A549 (cell line): Measurements from ENCODE around the gene CHI3L1. TPM values are rescaled to one million over a fixed set of nuclear protein-coding genes. Genes with fewer than 3 reads are reported as not detected.

Experiments
- ATAC-seq, 2 experiments: fragments of 200-7000 bp in 1 of 2; fragments of >200 bp in 1 of 2; cut with Nextera tagmentation in 1 of 2; cut with Tn5 transposase in 1 of 2; 3 replicates each; pipeline versions ENCODE4 v1.8.0 to v1.9.1; 2018 to 2020; ENCODE audit warnings: mild to moderate bottlenecking in 1 of 2, moderate library complexity in 1 of 2
- CTCF ChIA-PET: fragments of 300-600 bp; sonication (Branson Sonifier 250); formaldehyde crosslinking; extraction: SDS; loops from one replicate; lab custom pipeline; 2021; ENCODE audit warnings: antibody characterized with exemption, inconsistent platforms; lab: Yijun Ruan, JAX
- POLR2A ChIA-PET: fragments of 350-600 bp; formaldehyde crosslinking; extraction: SDS; loops from one replicate; lab custom pipeline; 2021; ENCODE audit warnings: antibody characterized with exemption, inconsistent platforms; lab: Yijun Ruan, JAX
- DNase-seq, 2 experiments: peaks; one replicate each; pipeline versions ENCODE4 v3.0.0 to v3.0.0-alpha.2; 2011 to 2016; ENCODE audit warnings: low read depth in 1 of 2, low spot score in 1 of 2
- FAIRE-seq: peaks from 2 replicates; lab custom pipeline; 2011; peaks lifted over from hg19 to GRCh38; lab: Jason Lieb, UNC
- H3K27ac ChIP-seq, 2 experiments: fragments of >200 bp; sonication (Bioruptor Twin); formaldehyde crosslinking; 3 replicates each; pipeline ENCODE4 v1.5.1; 2016 to 2017
- H3K4me1 ChIP-seq: fragments of >200 bp; sonication (Bioruptor Twin); formaldehyde crosslinking; 3 replicates; pipeline ENCODE4 v1.6.1; 2016
- H3K4me2 ChIP-seq: fragments of >200 bp; sonication (Bioruptor Twin); formaldehyde crosslinking; 3 replicates; pipeline ENCODE4 v1.6.1; 2016
- H3K4me3 ChIP-seq: fragments of >200 bp; sonication (Bioruptor Twin); formaldehyde crosslinking; 3 replicates; pipeline ENCODE4 v1.5.1; 2016
- H3K9me3 ChIP-seq: fragments of >200 bp; sonication (Bioruptor Twin); formaldehyde crosslinking; 3 replicates; pipeline ENCODE4 v1.6.1; 2016
- CBX2 ChIP-seq: fragments of 200-600 bp; sonication (generic); IDR thresholded peaks from 2 replicates; pipeline ENCODE4 v1.6.1; 2016; ENCODE audit warnings: low read depth, mild to moderate bottlenecking, borderline replicate concordance
- CBX8 ChIP-seq: fragments of 200-600 bp; sonication (generic); IDR thresholded peaks from 2 replicates; pipeline ENCODE4 v1.6.1; 2016
- CEBPB ChIP-seq, 2 experiments: fragments of >200 bp in 1 of 2; sonication (Bioruptor Twin) in 1 of 2; formaldehyde crosslinking in 1 of 2; IDR thresholded peaks; 2 replicates each; pipeline ENCODE4 v1.6.1; 2012 to 2016
- EHF ChIP-seq: fragments of 250-450 bp; sonication (Bioruptor Pico); IDR thresholded peaks from 2 replicates; pipeline ENCODE4 v1.5.0; 2020; ENCODE audit warnings: mild to moderate bottlenecking
- ESRRA ChIP-seq: fragments of 150-350 bp; IDR thresholded peaks from 2 replicates; pipeline ENCODE4 v1.6.1; 2014; ENCODE audit warnings: mild to moderate bottlenecking, low read length, borderline replicate concordance
- HEYL ChIP-seq: fragments of 250-450 bp; sonication (Bioruptor Pico); IDR thresholded peaks from 2 replicates; pipeline ENCODE4 v1.8.0; 2021; ENCODE audit warnings: mild to moderate bottlenecking, moderate library complexity
- JUN ChIP-seq, 2 experiments: fragments of >200 bp; sonication (Bioruptor Twin); formaldehyde crosslinking; IDR thresholded peaks; 2 replicates in 1 of 2; 3 replicates in 1 of 2; pipeline ENCODE4 v1.6.1; 2016 to 2017
- JUNB ChIP-seq: fragments of >200 bp; sonication (Bioruptor Twin); formaldehyde crosslinking; IDR thresholded peaks from 2 replicates; pipeline ENCODE4 v1.6.1; 2016
- KDM1A ChIP-seq: fragments of 200-600 bp; sonication (generic); IDR thresholded peaks from 2 replicates; pipeline ENCODE4 v1.6.1; 2016; ENCODE audit warnings: low read depth, mild to moderate bottlenecking
- KDM5A ChIP-seq: fragments of 200-600 bp; sonication (generic); IDR thresholded peaks from 2 replicates; pipeline ENCODE4 v1.6.1; 2016; ENCODE audit warnings: antibody characterized with exemption, mild to moderate bottlenecking
- NFE2L2 ChIP-seq: fragments of 150-350 bp; conservative IDR thresholded peaks from 2 replicates; pipeline ENCODE4 v1.6.1; 2014; ENCODE audit warnings: low read length
- NR3C1 ChIP-seq: fragments of >200 bp; sonication (Bioruptor Twin); formaldehyde crosslinking; IDR thresholded peaks from 3 replicates; pipeline ENCODE4 v1.6.1; 2017
- PHF8 ChIP-seq: fragments of 200-600 bp; sonication (generic); IDR thresholded peaks from 2 replicates; pipeline ENCODE4 v1.6.1; 2016; ENCODE audit warnings: low read depth, mild to moderate bottlenecking, antibody characterized with exemption, moderate library complexity, borderline replicate concordance
- POLR2AphosphoS2 ChIP-seq: conservative IDR thresholded peaks from 2 replicates; pipeline ENCODE4 v1.6.1; 2012; ENCODE audit warnings: low read length, improper control_type of control experiment, inconsistent platforms
- RARB ChIP-seq: fragments of 250-450 bp; sonication (Bioruptor Pico); IDR thresholded peaks from 2 replicates; pipeline ENCODE4 v1.8.0; 2021; ENCODE audit warnings: mild to moderate bottlenecking, moderate library complexity
- RCOR1 ChIP-seq: fragments of 150-350 bp; IDR thresholded peaks from 2 replicates; pipeline ENCODE4 v1.6.1; 2014; ENCODE audit warnings: antibody characterized with exemption, low read length, low read depth
- RNF2 ChIP-seq: fragments of 200-600 bp; sonication (generic); IDR thresholded peaks from 2 replicates; pipeline ENCODE4 v1.6.1; 2016; ENCODE audit warnings: low read depth, mild to moderate bottlenecking, antibody characterized with exemption, moderate library complexity, borderline replicate concordance
- SMC3 ChIP-seq: fragments of >200 bp; sonication (Bioruptor Twin); formaldehyde crosslinking; IDR thresholded peaks from 3 replicates; pipeline ENCODE4 v1.6.1; 2018; ENCODE audit warnings: inconsistent platforms
- ZC3H11A ChIP-seq: fragments of 450-650 bp; IDR thresholded peaks from 2 replicates; pipeline ENCODE4 v1.6.1; 2014; ENCODE audit warnings: antibody characterized with exemption, mild to moderate bottlenecking
- ZFP36 ChIP-seq: fragments of 450-650 bp; IDR thresholded peaks from 2 replicates; pipeline ENCODE4 v1.6.1; 2014; ENCODE audit warnings: borderline replicate concordance; ENCODE audit not compliant: partially characterized antibody
- ZNF302 ChIP-seq: fragments of 250-450 bp; sonication (Bioruptor Pico); IDR thresholded peaks from 2 replicates; pipeline ENCODE4 v1.9.0; 2021; ENCODE audit warnings: inconsistent platforms, mild to moderate bottlenecking, moderate library complexity
- WGBS: methylation state at CpG from one replicate; pipeline ENCODE4 v1.1.6; 2017; ENCODE audit errors: missing lambda C conversion rate; 5-methylcytosine and 5-hydroxymethylcytosine counted together
- polyA plus RNA-seq, 4 experiments: library from polyadenylated mRNA; depleted of rRNA in 3 of 4; stranded (reverse); fragments of >200 nt; fragmentation: RNase III in 1 of 4; extraction: RNeasy Plus Mini Kit Qiagen cat#74134 plus additional on column Dnase treatment in 1 of 4; gene quantifications; 2 replicates in 3 of 4; 3 replicates in 1 of 4; pipeline ENCODE4 v1.2.3, GENCODE V29; 2011 to 2017
- TF ChIP-seq, protein P1 (sequence below): fragments of 150-350 bp; IDR thresholded peaks from 2 replicates; pipeline ENCODE4 v1.6.1; 2014; ENCODE audit warnings: low read depth, mild to moderate bottlenecking, low read length
- TF ChIP-seq, protein P2 (sequence below): fragments of 450-650 bp; IDR thresholded peaks from 2 replicates; pipeline ENCODE4 v1.6.1; 2014; ENCODE audit warnings: antibody characterized with exemption
- TF ChIP-seq, protein P3 (sequence below): fragments of >200 bp; sonication (Bioruptor Twin); formaldehyde crosslinking; IDR thresholded peaks from 3 replicates; pipeline ENCODE4 v1.6.1; 2016
- TF ChIP-seq, protein P4 (sequence below): fragments of >200 bp; sonication (Bioruptor Twin); formaldehyde crosslinking; IDR thresholded peaks from 3 replicates; pipeline ENCODE4 v1.5.1; 2016
- TF ChIP-seq, protein P5 (sequence below): IDR thresholded peaks from 2 replicates; pipeline ENCODE4 v1.6.1; 2012

Gene CHI3L1
- polyA plus RNA-seq, 2 of the 4 experiments (the other 2 are of a cell fraction), result 0.04 TPM; not detected in 1

DNA sequence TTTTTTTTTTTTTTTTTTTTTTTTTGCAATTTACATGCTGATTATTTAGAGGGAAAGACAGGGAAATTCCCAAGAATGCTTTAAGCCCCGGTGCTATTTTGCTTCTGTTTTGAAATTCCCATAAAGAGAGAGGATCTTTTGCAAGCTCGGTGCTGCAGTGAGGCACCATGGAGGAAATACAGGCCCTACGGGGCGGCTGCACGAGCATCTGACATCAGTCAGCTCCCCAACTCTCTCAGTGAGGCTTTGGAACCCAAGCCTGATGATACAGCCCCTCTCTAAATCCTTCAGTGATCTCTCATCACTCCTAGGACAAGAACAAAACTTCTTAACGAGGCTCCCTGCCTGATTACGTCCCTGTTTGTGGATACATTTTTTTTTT is 791 bp upstream of the CHI3L1 start:
- CTCF ChIA-PET, result interaction anchor here (0.8 to 3.6 kb wide), 5 partner anchors 11 to 148 kb away, joined by 3 to 15 read pairs (median 4); partner anchors contain the start of gene MYBPH

DNA sequence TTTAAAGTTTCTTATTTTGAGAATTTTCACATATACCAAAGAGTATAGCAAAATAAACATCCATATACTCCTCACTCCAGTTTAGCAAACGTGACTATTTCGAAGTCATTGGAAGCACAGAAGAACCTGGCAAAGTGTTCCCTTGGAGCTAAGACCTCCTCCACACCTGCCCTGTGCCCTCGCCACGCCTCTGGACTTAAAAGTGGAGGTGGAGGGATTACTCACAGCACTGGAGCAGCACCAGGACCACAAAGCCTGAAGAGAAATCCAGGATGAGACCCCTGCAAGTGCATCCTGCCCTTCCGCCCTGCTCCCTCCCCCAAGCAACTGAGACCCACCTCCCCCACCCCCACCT is 436 bp downstream of the CHI3L1 start:
- H3K4me2 ChIP-seq, result no peak overlapping the region
- 68% methylated on average over 4 of the region's 5 CpGs for WGBS

More for the DNA sequence above, 791 bp upstream of the CHI3L1 start:
- no peak for FAIRE-seq
- WGBS, result 60% methylated on average over 7 of the region's 7 CpGs
- Histone ChIP-seq H3K9me3 (no peaks in the 10 kb centered on the region), H3K4me2 (no peak overlapping the region), H3K4me1 (no peaks in the 10 kb centered on the region), H3K4me3 (no peak overlapping the region), H3K27ac (no peak overlapping the region)
- DNase-seq, result no peak
- POLR2A ChIA-PET, result no interaction called here
- TF ChIP-seq NR3C1, result no peak
- no peak for TF ChIP-seq ZNF302 (CRISPR knock-in tag)
- TF ChIP-seq, protein P1, sequence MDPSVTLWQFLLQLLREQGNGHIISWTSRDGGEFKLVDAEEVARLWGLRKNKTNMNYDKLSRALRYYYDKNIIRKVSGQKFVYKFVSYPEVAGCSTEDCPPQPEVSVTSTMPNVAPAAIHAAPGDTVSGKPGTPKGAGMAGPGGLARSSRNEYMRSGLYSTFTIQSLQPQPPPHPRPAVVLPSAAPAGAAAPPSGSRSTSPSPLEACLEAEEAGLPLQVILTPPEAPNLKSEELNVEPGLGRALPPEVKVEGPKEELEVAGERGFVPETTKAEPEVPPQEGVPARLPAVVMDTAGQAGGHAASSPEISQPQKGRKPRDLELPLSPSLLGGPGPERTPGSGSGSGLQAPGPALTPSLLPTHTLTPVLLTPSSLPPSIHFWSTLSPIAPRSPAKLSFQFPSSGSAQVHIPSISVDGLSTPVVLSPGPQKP, result no peak
- no peak for TF ChIP-seq RCOR1
- TF ChIP-seq, protein P2, sequence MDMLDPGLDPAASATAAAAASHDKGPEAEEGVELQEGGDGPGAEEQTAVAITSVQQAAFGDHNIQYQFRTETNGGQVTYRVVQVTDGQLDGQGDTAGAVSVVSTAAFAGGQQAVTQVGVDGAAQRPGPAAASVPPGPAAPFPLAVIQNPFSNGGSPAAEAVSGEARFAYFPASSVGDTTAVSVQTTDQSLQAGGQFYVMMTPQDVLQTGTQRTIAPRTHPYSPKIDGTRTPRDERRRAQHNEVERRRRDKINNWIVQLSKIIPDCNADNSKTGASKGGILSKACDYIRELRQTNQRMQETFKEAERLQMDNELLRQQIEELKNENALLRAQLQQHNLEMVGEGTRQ, result no peak
- no peak for TF ChIP-seq NFE2L2
- TF ChIP-seq CBX8, result no peak
- no peak for TF ChIP-seq CEBPB (IDR thresholded peaks at IDR 0.05)
- TF ChIP-seq CBX2, result no peak
- no peak for ATAC-seq

DNA sequence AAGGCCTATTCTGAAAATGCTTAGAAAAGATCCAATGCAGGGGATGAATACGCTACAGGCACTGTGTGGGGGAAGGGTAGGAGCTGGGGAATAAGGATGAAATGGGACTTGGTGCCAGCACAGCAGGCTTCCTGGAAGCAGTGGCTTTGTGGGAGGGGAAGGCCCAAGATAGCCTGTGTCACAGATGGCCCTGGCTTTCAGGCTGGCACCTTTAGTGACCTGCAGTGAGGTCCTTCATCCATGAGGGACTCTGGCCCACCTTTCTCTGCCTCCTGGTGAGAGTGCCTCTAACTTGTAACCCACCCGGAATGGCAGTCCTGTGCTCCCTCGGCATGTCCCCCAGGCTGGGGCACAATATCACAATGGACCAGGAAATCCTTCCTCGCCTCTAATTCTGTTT is 919 bp downstream of the CHI3L1 start:
- CTCF ChIA-PET, result interaction anchor here (1.0 to 3.6 kb wide), 6 partner anchors 13 to 146 kb away, joined by 3 to 15 read pairs (median 6); no protein-coding TSS in a partner anchor
- POLR2A ChIA-PET, result no interaction called here
- no peak overlapping the region for H3K27ac ChIP-seq
- DNase-seq, result no peak
- TF ChIP-seq RNF2, result no peak
- TF ChIP-seq, protein P3, sequence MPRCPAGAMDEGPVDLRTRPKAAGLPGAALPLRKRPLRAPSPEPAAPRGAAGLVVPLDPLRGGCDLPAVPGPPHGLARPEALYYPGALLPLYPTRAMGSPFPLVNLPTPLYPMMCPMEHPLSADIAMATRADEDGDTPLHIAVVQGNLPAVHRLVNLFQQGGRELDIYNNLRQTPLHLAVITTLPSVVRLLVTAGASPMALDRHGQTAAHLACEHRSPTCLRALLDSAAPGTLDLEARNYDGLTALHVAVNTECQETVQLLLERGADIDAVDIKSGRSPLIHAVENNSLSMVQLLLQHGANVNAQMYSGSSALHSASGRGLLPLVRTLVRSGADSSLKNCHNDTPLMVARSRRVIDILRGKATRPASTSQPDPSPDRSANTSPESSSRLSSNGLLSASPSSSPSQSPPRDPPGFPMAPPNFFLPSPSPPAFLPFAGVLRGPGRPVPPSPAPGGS, result no peak
- no peak for TF ChIP-seq JUN (IDR thresholded peaks at IDR 0.05)
- no peak for TF ChIP-seq PHF8
- TF ChIP-seq KDM5A, result no peak
- TF ChIP-seq NFE2L2, result no peak
- TF ChIP-seq, protein P4, sequence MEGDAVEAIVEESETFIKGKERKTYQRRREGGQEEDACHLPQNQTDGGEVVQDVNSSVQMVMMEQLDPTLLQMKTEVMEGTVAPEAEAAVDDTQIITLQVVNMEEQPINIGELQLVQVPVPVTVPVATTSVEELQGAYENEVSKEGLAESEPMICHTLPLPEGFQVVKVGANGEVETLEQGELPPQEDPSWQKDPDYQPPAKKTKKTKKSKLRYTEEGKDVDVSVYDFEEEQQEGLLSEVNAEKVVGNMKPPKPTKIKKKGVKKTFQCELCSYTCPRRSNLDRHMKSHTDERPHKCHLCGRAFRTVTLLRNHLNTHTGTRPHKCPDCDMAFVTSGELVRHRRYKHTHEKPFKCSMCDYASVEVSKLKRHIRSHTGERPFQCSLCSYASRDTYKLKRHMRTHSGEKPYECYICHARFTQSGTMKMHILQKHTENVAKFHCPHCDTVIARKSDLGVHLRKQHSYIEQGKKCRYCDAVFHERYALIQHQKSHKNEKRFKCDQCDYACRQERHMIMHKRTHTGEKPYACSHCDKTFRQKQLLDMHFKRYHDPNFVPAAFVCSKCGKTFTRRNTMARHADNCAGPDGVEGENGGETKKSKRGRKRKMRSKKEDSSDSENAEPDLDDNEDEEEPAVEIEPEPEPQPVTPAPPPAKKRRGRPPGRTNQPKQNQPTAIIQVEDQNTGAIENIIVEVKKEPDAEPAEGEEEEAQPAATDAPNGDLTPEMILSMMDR, result no peak
- TF ChIP-seq EHF (CRISPR knock-in tag), result no peak
- TF ChIP-seq ESRRA, result no peak
- H3K4me2 ChIP-seq, result no peak overlapping the region
- no peaks in the 10 kb centered on the region for H3K4me1 ChIP-seq
- no peak overlapping the region for H3K4me3 ChIP-seq
- ATAC-seq, result no peak
- H3K9me3 ChIP-seq, result no peaks in the 10 kb centered on the region
- no peak for FAIRE-seq
- WGBS, result 74% methylated on average over 4 of the region's 4 CpGs

More for the DNA sequence above, 436 bp downstream of the CHI3L1 start:
- no peak for TF ChIP-seq RCOR1
- TF ChIP-seq JUNB, result no peak
- no peak for TF ChIP-seq EHF (CRISPR knock-in tag)
- no peak for TF ChIP-seq HEYL (CRISPR knock-in tag)
- no peak for TF ChIP-seq RARB (CRISPR knock-in tag)
- no peak for TF ChIP-seq RNF2
- no peak for TF ChIP-seq SMC3
- no peak for TF ChIP-seq ZFP36
- no peak for TF ChIP-seq ZC3H11A
- TF ChIP-seq KDM1A, result no peak
- no peak for TF ChIP-seq POLR2AphosphoS2
- TF ChIP-seq, protein P5, sequence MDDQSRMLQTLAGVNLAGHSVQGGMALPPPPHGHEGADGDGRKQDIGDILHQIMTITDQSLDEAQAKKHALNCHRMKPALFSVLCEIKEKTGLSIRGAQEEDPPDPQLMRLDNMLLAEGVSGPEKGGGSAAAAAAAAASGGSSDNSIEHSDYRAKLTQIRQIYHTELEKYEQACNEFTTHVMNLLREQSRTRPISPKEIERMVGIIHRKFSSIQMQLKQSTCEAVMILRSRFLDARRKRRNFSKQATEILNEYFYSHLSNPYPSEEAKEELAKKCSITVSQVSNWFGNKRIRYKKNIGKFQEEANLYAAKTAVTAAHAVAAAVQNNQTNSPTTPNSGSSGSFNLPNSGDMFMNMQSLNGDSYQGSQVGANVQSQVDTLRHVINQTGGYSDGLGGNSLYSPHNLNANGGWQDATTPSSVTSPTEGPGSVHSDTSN, result no peak
- TF ChIP-seq NR3C1, result no peak
- TF ChIP-seq, all 56 proteins: peak for 0
- Histone ChIP-seq H3K4me1 (no peaks in the 10 kb centered on the region), H3K9me3 (no peaks in the 10 kb centered on the region), H3K4me3 (no peak overlapping the region), H3K27ac (no peak overlapping the region)
- CTCF ChIA-PET, result interaction anchor here (1.0 to 3.6 kb wide), 6 partner anchors 14 to 146 kb away, joined by 3 to 15 read pairs (median 6); no protein-coding TSS in a partner anchor
- ATAC-seq (no peak), FAIRE-seq (no peak), DNase-seq (no peak)
- POLR2A ChIA-PET, result no interaction called here
